ENCODE data around the gene MFAP4.
"Not testable (repeated sequence)": the region's sequence is repeated elsewhere in the genome, so short reads cannot be mapped to it uniquely, and the experiment has no call there.

The MFAP4 gene

DNA sequence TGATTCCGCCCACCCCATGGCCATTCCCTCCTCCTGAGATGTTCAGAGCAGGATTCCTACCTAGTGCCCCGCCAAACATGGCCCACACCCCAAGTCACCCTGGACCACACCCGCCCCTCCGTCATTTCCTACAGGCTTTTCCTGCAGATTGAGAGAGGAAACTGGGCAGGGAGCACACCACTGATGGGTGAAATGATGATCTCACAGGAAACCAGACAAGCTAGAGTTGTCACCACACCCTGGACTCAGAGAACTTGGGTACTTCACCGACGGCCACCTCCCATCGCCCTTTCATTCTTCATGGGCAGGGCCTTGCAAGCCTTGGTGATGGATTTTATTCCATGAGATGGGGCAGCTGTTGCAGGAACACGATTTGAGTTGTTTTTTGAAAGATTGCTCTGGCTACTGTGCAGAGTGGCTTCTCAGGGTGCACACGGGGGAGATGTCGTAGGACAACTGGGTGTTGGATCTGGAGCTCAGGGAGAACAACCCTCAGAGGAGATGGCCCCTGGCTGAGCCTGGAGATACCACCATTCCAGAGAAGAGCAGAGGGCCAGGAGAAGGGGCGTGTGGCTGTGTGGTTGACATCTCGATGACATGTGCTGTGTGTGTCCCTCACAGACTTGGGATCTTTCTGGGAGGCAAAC is 17.0 kb downstream of the MFAP4 start:
- no peak for DNase-seq (ENCODE audit: low read depth)

- DNase-seq (ENCODE audit: low read depth), result no peak
Observed at GRCh38 chr17:19369107-19369778, 17.7 kb downstream of the MFAP4 start.

DNA sequence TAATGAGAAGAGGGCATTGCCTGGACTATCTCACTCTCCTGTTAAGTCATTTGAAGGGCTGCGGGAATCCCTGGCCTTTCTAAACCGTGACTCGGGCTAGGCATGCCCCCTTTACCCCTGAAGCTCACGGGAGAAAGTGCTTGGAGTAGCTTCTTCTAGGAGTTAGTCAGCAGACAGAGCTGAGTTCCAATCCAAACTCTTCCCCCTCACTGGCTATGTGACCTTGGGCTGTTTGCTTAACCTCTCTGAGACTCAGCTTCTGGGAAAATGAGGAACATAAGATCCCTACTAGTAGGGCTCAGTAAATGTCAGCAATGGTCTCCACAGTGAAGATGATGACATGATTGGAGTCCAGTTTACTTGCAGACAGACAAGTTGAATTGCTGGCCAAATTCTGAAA is 18.8 kb downstream of the MFAP4 start:
- no peak for DNase-seq (ENCODE audit: low read depth)

- no peak for DNase-seq (ENCODE audit: low read depth)
Observed at GRCh38 chr17:19366637-19366972, 20.4 kb downstream of the MFAP4 start.

- no peak for DNase-seq (ENCODE audit: low read depth)
Observed at GRCh38 chr17:19365833-19366636, 21.0 kb downstream of the MFAP4 start.

DNA sequence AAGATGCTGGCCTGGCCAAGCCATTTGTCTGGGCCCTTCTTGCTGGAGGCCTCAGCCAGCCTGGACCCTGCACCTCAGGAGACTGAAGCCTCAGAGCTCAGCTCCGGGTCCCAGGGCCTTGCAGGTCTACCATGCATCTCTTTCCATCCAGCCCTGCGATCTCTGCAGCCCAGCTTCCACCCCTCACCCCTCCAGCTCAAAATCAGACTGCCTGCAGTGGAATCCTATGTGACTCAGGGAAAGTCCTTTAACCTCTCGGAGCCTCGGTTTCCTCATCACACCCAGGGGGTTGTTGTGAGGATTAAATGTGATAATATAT is 21.5 kb downstream of the MFAP4 start:
- no peak for DNase-seq (ENCODE audit: low read depth)

GRCh38 chr17:19364699-19365498 is 22.1 kb downstream of the MFAP4 start:
- DNase-seq (ENCODE audit: low read depth), result no peak

DNA sequence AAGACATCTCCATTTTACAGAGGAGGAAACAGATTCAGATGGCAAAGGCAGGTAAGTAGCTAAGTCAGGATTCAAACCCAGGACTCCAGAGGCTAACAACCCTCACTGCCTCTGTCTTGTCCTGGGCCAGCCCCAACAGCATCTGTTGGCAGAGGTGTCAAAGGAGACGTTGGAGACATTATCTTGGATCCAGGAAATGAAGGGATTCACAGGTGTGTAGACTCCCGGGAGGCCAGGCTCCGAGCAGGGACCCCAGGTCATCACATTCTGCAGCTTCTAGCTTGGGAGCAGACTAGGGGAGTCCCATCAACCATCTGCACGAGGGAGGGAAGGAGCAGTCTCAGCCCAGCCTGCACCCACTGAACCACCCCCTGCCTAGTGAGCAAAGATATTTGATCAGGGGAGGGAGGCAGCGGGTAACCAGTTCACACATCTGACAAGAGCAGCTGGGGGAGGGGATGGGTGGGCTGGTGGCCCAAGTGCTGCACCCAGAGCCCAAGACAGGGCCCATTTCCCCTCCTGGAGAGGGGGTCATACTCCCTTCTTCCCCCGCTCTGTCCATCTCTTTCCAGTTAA is 23.4 kb downstream of the MFAP4 start:
- DNase-seq (ENCODE audit: low read depth), result no peak

- DNase-seq (ENCODE audit: low read depth), result no peak
Observed at GRCh38 chr17:19363114-19363438, 23.9 kb downstream of the MFAP4 start.

- peak; percentile 84 for DNase-seq (ENCODE audit: low read depth)
Observed at GRCh38 chr17:19362277-19363113, 24.5 kb downstream of the MFAP4 start, which contains the start of gene B9D1. Gene B9D1, minus strand, starts transcription at chr17:19362723. Its CDS starts 154 bp downstream, at chr17:19362569.

DNA sequence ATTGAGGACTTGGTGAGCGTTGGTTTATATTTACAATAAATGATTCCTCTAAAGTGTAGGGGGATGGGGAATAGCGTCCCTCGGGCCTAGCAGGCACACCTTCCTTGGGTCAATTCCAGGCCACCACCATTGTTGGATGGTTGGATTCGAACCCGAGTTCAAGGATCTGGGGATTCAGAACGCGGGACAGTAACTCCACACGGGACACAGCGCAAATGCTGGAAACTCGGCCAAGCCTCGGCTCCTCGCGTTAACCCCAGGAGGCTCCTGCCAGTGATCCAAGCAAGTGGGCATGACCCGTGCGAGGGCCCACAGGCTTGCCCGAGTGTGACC is 25.1 kb downstream of the MFAP4 start:
- no peak for DNase-seq (ENCODE audit: low read depth)

GRCh38 chr17:19361326-19361725 is 25.7 kb downstream of the MFAP4 start:
- DNase-seq (ENCODE audit: low read depth), result no peak

GRCh38 chr17:19360772-19361171 is 26.2 kb downstream of the MFAP4 start:
- no peak for DNase-seq (ENCODE audit: low read depth)

- DNase-seq (ENCODE audit: low read depth), result no peak
Observed at GRCh38 chr17:19359856-19360255, 27.1 kb downstream of the MFAP4 start.

GRCh38 chr17:19359151-19359550 is 27.8 kb downstream of the MFAP4 start:
- no peak for DNase-seq (ENCODE audit: low read depth)

DNA sequence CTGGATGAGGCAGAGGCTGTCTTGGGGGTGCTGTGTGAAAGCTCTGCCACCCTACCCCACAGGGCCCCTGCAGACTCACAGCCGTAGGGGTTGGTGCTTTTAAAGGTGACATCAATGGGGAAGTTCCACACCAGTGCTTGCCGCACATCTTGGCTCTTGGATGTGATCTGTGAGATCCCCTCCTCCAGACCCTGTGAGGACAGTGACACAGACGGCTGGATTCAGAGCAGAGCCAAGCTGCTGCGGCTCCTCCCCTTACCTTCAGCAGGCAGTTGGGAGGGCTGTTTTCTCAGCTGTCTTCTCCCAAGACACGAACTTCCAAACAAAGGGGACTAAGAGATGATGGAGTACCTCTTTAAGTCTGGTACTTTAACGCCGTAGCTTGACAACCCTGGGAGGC is 29.2 kb downstream of the MFAP4 start:
- no peak for DNase-seq (ENCODE audit: low read depth)

- DNase-seq (ENCODE audit: low read depth), result no peak
Observed at GRCh38 chr17:19357351-19357750, 29.6 kb downstream of the MFAP4 start.

- no peak for DNase-seq (ENCODE audit: low read depth)
Observed at GRCh38 chr17:19354748-19355147, 32.2 kb downstream of the MFAP4 start.

- not testable (repeated sequence) for DNase-seq (ENCODE audit: low read depth)
Observed at GRCh38 chr17:19353401-19353800, 33.6 kb downstream of the MFAP4 start.

DNA sequence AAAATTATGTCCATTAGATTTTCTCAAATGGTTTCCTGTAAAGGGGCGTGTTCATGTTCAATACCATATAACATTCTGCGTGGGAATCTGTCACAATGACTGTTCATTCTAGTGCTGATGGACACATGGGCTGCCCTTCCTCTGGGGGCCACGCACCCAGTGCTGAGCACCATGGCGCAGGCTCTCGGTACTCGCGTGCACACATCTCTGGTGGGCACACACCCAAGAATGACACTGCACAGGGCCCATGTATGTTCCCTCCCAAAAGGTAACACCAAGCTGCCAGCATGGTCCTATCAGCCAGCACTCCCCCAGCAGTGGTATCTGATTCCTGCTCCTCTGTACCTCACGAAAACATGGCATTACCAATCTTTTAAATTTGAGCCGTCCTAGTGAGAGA is 38.2 kb downstream of the MFAP4 start:
- no peak for DNase-seq (ENCODE audit: low read depth)

GRCh38 chr17:19348081-19348650 is 38.8 kb downstream of the MFAP4 start:
- no peak for DNase-seq (ENCODE audit: low read depth)

Measured in stimulated activated CD8-positive, alpha-beta memory T cell treated with anti-CD3 and anti-CD28 coated beads, Interleukin-15, amount 100 ng/mL, for 24 hours (primary cell).